Tibial nerve (tissue), 4 donors: ENCODE measurements around the gene HYDIN. TPM values are rescaled to one million over a fixed set of nuclear protein-coding genes. Genes with fewer than 3 reads are reported as not detected.

Source experiments
- DNase-seq, 2 donors: peaks; one replicate each; pipeline ENCODE4 v3.0.0-alpha.2; 2019; ENCODE audit warnings: low spot score in 2 of 2
- H3K27ac ChIP-seq, 4 donors: fragments of 200-600 bp; sonication (generic) in 3 of 4; one replicate each; pipeline ENCODE4 v1.5.1; 2017 to 2019; ENCODE audit warnings: mild to moderate bottlenecking in 1 of 4
- H3K27me3 ChIP-seq, 2 donors: fragments of 200-600 bp; sonication (generic) in 1 of 2; one replicate each; pipeline versions ENCODE4 v1.5.1 to v1.6.0; 2017 to 2019
- H3K36me3 ChIP-seq, 3 donors: fragments of 200-600 bp; sonication (generic); one replicate each; pipeline ENCODE4 v1.5.1; 2018 to 2019
- H3K4me1 ChIP-seq, 4 donors: fragments of 200-600 bp; sonication (generic) in 3 of 4; one replicate each; pipeline ENCODE4 v1.5.1; 2017 to 2019
- H3K4me3 ChIP-seq, 4 donors: fragments of 200-600 bp; sonication (generic) in 3 of 4; one replicate each; pipeline ENCODE4 v1.5.1; 2017 to 2019; ENCODE audit warnings: mild to moderate bottlenecking in 1 of 4, moderate library complexity in 1 of 4
- H3K9me3 ChIP-seq, 4 donors: fragments of 200-600 bp; sonication (generic) in 3 of 4; one replicate each; pipeline ENCODE4 v1.5.1; 2017 to 2019
- CTCF ChIP-seq, 5 experiments: fragments of 200-600 bp in 3 of 5; fragments of 450-650 bp in 2 of 5; sonication (generic) in 3 of 5; IDR thresholded peaks; one replicate each; pipeline ENCODE4 v1.5.1; 2016 to 2019; ENCODE audit warnings: antibody characterized with exemption in 5 of 5, mild to moderate bottlenecking in 3 of 5, moderate library complexity in 2 of 5
- EP300 ChIP-seq, 2 donors: sonication (generic); formaldehyde crosslinking; IDR thresholded peaks; one replicate each; pipeline ENCODE4 v1.6.1; 2017; ENCODE audit warnings: antibody characterized with exemption in 2 of 2, mild to moderate bottlenecking in 1 of 2
- POLR2A ChIP-seq, 2 donors: fragments of 450-650 bp; IDR thresholded peaks; one replicate each; pipeline ENCODE4 v1.6.1; 2017; ENCODE audit warnings: antibody characterized with exemption in 2 of 2, mild to moderate bottlenecking in 2 of 2, moderate library complexity in 2 of 2
- WGBS, 2 donors: methylation state at CpG; one replicate each; pipeline ENCODE4 v1.1.5; 2018; 5-methylcytosine and 5-hydroxymethylcytosine counted together
- total RNA-seq, 4 donors: library from RNA; depleted of rRNA; stranded (reverse); fragments of >200 nt; gene quantifications; one replicate each; pipeline ENCODE4 v1.1.0, GENCODE V29; 2016

The HYDIN gene
- total RNA-seq, 4 donors from 2014 or later, result 0.21 to 3.1 (median 0.91) TPM

- no peak for TF ChIP-seq CTCF (IDR thresholded peaks at IDR 0.05)
- TF ChIP-seq POLR2A (IDR thresholded peaks at IDR 0.05), result no peak
- Histone ChIP-seq H3K4me3 (no peak overlapping the region), H3K27ac (no peak overlapping the region), H3K27me3 (no peaks in the 10 kb centered on the region), H3K36me3 (no peaks in the 10 kb centered on the region), H3K9me3 (no peaks in the 10 kb centered on the region), H3K4me1 (no peaks in the 10 kb centered on the region)
- WGBS, 2 donors, result 87 to 97% methylated on average over 1 of the region's 1 CpG
- no peak for DNase-seq
Observed at GRCh38 chr16:71244521-71244920, 14.0 kb upstream of the HYDIN start.

DNA sequence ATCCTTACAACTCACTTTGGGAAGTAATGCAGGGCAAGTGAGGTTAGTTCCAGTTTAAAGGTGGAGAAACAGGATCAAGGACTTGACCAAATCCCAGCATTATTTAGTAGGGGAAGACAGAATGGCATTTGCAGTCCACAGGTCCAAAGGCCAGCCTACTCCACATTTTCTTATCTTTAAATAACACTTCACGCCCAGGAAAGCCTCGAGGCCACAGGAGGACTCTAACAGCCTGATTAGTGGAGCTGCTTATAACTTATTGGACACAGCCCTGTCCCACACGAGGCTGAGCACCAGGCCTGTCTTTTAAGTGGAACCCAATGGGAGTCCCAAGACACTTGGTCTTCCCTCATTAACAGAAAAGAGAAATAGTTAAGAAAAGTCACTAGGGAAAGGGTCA is 12.1 kb upstream of the HYDIN start:
- Histone ChIP-seq H3K9me3 (no peaks in the 10 kb centered on the region), H3K4me3 (no peak overlapping the region), H3K27me3 (no peaks in the 10 kb centered on the region), H3K36me3 (no peaks in the 10 kb centered on the region), H3K27ac (no peak overlapping the region), H3K4me1 (no peaks in the 10 kb centered on the region)
- TF ChIP-seq POLR2A (IDR thresholded peaks at IDR 0.05) (no peak), CTCF (IDR thresholded peaks at IDR 0.05) (no peak), EP300 (IDR thresholded peaks at IDR 0.05) (no peak)
- WGBS, 2 donors, result 68% methylated on average over 3 of the region's 3 CpGs
- no peak for DNase-seq

DNA sequence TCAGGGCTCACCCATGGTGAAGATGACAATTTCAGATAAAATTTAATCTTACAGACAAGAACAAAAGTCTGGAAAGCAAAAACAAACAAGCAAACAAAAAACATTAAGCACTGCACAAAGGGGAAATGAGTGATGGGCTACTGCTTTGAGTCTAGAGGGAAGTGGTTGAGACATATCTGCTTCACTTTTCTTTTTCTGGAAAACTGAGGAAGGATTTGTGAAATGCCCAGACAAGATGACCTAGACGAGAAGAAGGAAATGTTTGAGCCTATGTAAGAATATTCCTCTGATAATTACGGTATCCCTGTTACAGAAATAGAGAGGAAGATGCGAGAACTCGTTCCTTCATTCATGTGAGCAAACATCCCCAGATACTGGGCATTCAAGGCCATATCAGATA is 11.5 kb upstream of the HYDIN start:
- Histone ChIP-seq H3K4me3 (no peak overlapping the region), H3K36me3 (no peaks in the 10 kb centered on the region), H3K4me1 (no peaks in the 10 kb centered on the region), H3K27ac (no peak overlapping the region), H3K9me3 (no peaks in the 10 kb centered on the region), H3K27me3 (no peaks in the 10 kb centered on the region)
- DNase-seq, result no peak
- WGBS, 2 donors, result 75 to 86% methylated on average over 4 of the region's 4 CpGs
- TF ChIP-seq CTCF (IDR thresholded peaks at IDR 0.05) (no peak), EP300 (IDR thresholded peaks at IDR 0.05) (no peak), POLR2A (IDR thresholded peaks at IDR 0.05) (no peak)

DNA sequence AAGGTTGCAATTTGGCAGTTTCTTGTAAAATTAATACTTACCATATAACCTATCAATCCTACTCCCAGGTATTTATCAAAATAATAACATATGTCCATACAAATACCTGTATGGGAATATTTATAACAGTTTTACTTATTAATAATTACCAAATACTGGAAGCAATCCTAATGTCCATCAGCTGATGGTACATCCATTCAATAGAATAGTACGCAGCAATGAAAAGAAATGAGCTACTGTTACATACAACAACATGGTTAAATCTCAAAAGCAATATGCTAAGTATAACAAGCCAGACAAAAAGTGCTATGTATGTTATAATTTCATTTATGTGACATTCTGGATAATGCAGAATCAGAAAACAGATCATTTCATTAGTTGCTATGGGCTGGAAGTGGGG is 1.2 kb downstream of the HYDIN start:
- no peak for TF ChIP-seq POLR2A (IDR thresholded peaks at IDR 0.05)
- TF ChIP-seq CTCF (IDR thresholded peaks at IDR 0.05), result no peak
- no peak for TF ChIP-seq EP300 (IDR thresholded peaks at IDR 0.05)
- DNase-seq, result no peak
- H3K27me3 ChIP-seq, result peaks cover 0 to 8% of the 10 kb centered on the region in 2 donors
- no peaks in the 10 kb centered on the region for H3K36me3 ChIP-seq
- WGBS, 2 donors, result 98 to 100% methylated on average over 1 of the region's 1 CpG
- H3K4me1 ChIP-seq, result no peaks in the 10 kb centered on the region
- peaks cover 0 to 52% (median 0%) of the 10 kb centered on the region in 4 donors for H3K9me3 ChIP-seq
- no peak overlapping the region for H3K4me3 ChIP-seq
- no peak overlapping the region for H3K27ac ChIP-seq

- TF ChIP-seq POLR2A (IDR thresholded peaks at IDR 0.05) (no peak), EP300 (IDR thresholded peaks at IDR 0.05) (no peak), CTCF (IDR thresholded peaks at IDR 0.05) (no peak)
- H3K4me3 ChIP-seq, result no peak overlapping the region
- no peaks in the 10 kb centered on the region for H3K4me1 ChIP-seq
- 63 to 84% methylated on average over 5 of the region's 5 CpGs for WGBS, 2 donors
- DNase-seq, result no peak
- H3K36me3 ChIP-seq, result no peaks in the 10 kb centered on the region
- peaks cover 0 to 8% of the 10 kb centered on the region in 2 donors for H3K27me3 ChIP-seq
- peaks cover 0 to 60% (median 4%) of the 10 kb centered on the region in 4 donors for H3K9me3 ChIP-seq
- H3K27ac ChIP-seq, result no peak overlapping the region
Observed at GRCh38 chr16:71226229-71227141, 4.0 kb downstream of the HYDIN start.
